ENCODE data around the gene TMEM125. TPM values are rescaled to one million over a fixed set of nuclear protein-coding genes. Genes with fewer than 3 reads are reported as not detected.

The TMEM125 gene
- polyA plus RNA-seq, 3 donors, result not detected

GRCh38 chr1:43271186-43272118 is 1.7 kb downstream of the TMEM125 start:
- intact Hi-C loops (cut with micrococcal nuclease), result no loop called here
- H3K4me3 ChIP-seq (replicated peaks in 1 of 3; ENCODE audit: low read depth in 2 of 3, low read length in 3 of 3), result peak overlapping the region in 1 of 3 experiments; percentile 53
- WGBS (ENCODE audit: insufficient coverage), result 81% methylated on average over 11 of the region's 12 CpGs
- H4K20me1 ChIP-seq (ENCODE audit: insufficient read depth, low read length), result no peaks in the 10 kb centered on the region
- H3K9me3 Mint-ChIP-seq, result peaks cover 0 to 6% (median 3%) of the 10 kb centered on the region in 7 donors
- no peaks in the 10 kb centered on the region for H3K79me2 ChIP-seq (ENCODE audit: insufficient read depth, low read length)
- H3K27me3 ChIP-seq (ENCODE audit: control insufficient read depth in 2 of 2, insufficient read depth in 2 of 2, low read length in 2 of 2), result no peaks in the 10 kb centered on the region
- no peaks in the 10 kb centered on the region for H3K9me3 ChIP-seq (replicated peaks in 1 of 2; ENCODE audit: control insufficient read depth in 1 of 2, insufficient read depth in 1 of 2, low read length in 2 of 2)
- no peaks in the 10 kb centered on the region for H3K36me3 Mint-ChIP-seq
- peaks cover 26% of the 10 kb centered on the region for H3K4me1 Mint-ChIP-seq
- peak overlapping the region; percentile 45 for H3K4me2 ChIP-seq (replicated peaks; ENCODE audit: extremely low read depth, low read length, poor library complexity, severe bottlenecking)
- peaks cover 2 to 13% (median 9%) of the 10 kb centered on the region in 3 donors for H3K27me3 Mint-ChIP-seq (ENCODE audit: low read depth in 3 of 3)
- H2AFZ ChIP-seq (ENCODE audit: insufficient read depth, low read depth, low read length, poor library complexity, severe bottlenecking), result peak overlapping the region; percentile 68
- TF ChIP-seq CTCF (IDR thresholded peaks at IDR 0.05), result no peak
- H3K4me1 ChIP-seq (ENCODE audit: control insufficient read depth in 1 of 2, insufficient read depth in 2 of 2, low read length in 2 of 2), result peaks cover 18 to 22% of the 10 kb centered on the region in 2 donors
- no peaks in the 10 kb centered on the region for H3K36me3 ChIP-seq (replicated peaks in 1 of 2; ENCODE audit: control insufficient read depth in 1 of 2, insufficient read depth in 2 of 2, low read length in 2 of 2)
- H3K9ac ChIP-seq (ENCODE audit: insufficient read depth, low read length, poor library complexity, severe bottlenecking), result no peak overlapping the region
- H3K4me3 Mint-ChIP-seq, result peak overlapping the region; percentile 65 to 76
- peak overlapping the region in 1 of 7 donors; percentile 43 for H3K27ac Mint-ChIP-seq
- H3K27ac ChIP-seq (ENCODE audit: low read depth in 1 of 2, low read length in 2 of 2), result no peak overlapping the region
- DNase-seq, result no peak

GRCh38 chr1:43272161-43272560 is 2.4 kb downstream of the TMEM125 start:
- H2AFZ ChIP-seq (ENCODE audit: insufficient read depth, low read depth, low read length, poor library complexity, severe bottlenecking), result no peak overlapping the region
- no peak for DNase-seq
- no peak overlapping the region for H3K4me3 Mint-ChIP-seq
- no peak overlapping the region for H3K27ac ChIP-seq (ENCODE audit: low read depth in 1 of 2, low read length in 2 of 2)
- H3K4me1 ChIP-seq (ENCODE audit: control insufficient read depth in 1 of 2, insufficient read depth in 2 of 2, low read length in 2 of 2), result peaks cover 18 to 22% of the 10 kb centered on the region in 2 donors
- no peak overlapping the region for H3K4me3 ChIP-seq (replicated peaks in 1 of 3; ENCODE audit: low read depth in 2 of 3, low read length in 3 of 3)
- H3K27me3 ChIP-seq (ENCODE audit: control insufficient read depth in 2 of 2, insufficient read depth in 2 of 2, low read length in 2 of 2), result no peaks in the 10 kb centered on the region
- H3K79me2 ChIP-seq (ENCODE audit: insufficient read depth, low read length), result no peaks in the 10 kb centered on the region
- 98% methylated on average over 6 of the region's 9 CpGs for WGBS (ENCODE audit: insufficient coverage)
- no peak overlapping the region for H3K4me2 ChIP-seq (replicated peaks; ENCODE audit: extremely low read depth, low read length, poor library complexity, severe bottlenecking)
- H4K20me1 ChIP-seq (ENCODE audit: insufficient read depth, low read length), result no peaks in the 10 kb centered on the region
- H3K9me3 Mint-ChIP-seq, result peaks cover 0 to 6% (median 3%) of the 10 kb centered on the region in 7 donors
- H3K27me3 Mint-ChIP-seq (ENCODE audit: low read depth in 3 of 3), result peaks cover 2 to 13% (median 9%) of the 10 kb centered on the region in 3 donors
- H3K36me3 Mint-ChIP-seq, result no peaks in the 10 kb centered on the region
- H3K4me1 Mint-ChIP-seq, result peaks cover 26% of the 10 kb centered on the region
- peak overlapping the region in 1 of 7 donors; percentile 57 for H3K27ac Mint-ChIP-seq
- no peak overlapping the region for H3K9ac ChIP-seq (ENCODE audit: insufficient read depth, low read length, poor library complexity, severe bottlenecking)
- no peaks in the 10 kb centered on the region for H3K9me3 ChIP-seq (replicated peaks in 1 of 2; ENCODE audit: control insufficient read depth in 1 of 2, insufficient read depth in 1 of 2, low read length in 2 of 2)
- H3K36me3 ChIP-seq (replicated peaks in 1 of 2; ENCODE audit: control insufficient read depth in 1 of 2, insufficient read depth in 2 of 2, low read length in 2 of 2), result no peaks in the 10 kb centered on the region
- intact Hi-C loops (cut with micrococcal nuclease), result no loop called here
- no peak for TF ChIP-seq CTCF (IDR thresholded peaks at IDR 0.05)

Data from CD14-positive monocyte (primary cell).